MM.1S (cell line): Measurements from ENCODE around the gene DISP3.

Source experiments
- DNase-seq: peaks from one replicate; pipeline ENCODE4 v3.0.0-alpha.2; 2015
- H2AFZ ChIP-seq: fragments of 300-600 bp; sonication (generic); 2 replicates; pipeline ENCODE4 v1.6.0; 2016; ENCODE audit warnings: antibody characterized with exemption, low read length
- H3F3A ChIP-seq: fragments of 300-600 bp; sonication (generic); 2 replicates; pipeline ENCODE4 v1.6.1; 2016; ENCODE audit warnings: mild to moderate bottlenecking, antibody characterized with exemption, low read length, moderate library complexity, mixed read lengths; ENCODE audit not compliant: insufficient read depth
- H3K27ac ChIP-seq: fragments of 300-600 bp; sonication (generic); 2 replicates; pipeline ENCODE4 v1.5.1; 2016; ENCODE audit warnings: mild to moderate bottlenecking, low read length
- H3K27me3 ChIP-seq: fragments of 300-600 bp; sonication (generic); replicated peaks from 2 replicates; pipeline ENCODE4 v1.6.0; 2016; ENCODE audit warnings: low read length; ENCODE audit not compliant: insufficient read depth
- H3K36me3 ChIP-seq: fragments of 300-600 bp; sonication (generic); replicated peaks from 2 replicates; pipeline ENCODE4 v1.6.1; 2016; ENCODE audit warnings: mild to moderate bottlenecking, low read length, mixed read lengths; ENCODE audit not compliant: insufficient read depth
- H3K4me1 ChIP-seq: fragments of 300-600 bp; sonication (generic); 2 replicates; pipeline ENCODE4 v1.6.1; 2016; ENCODE audit warnings: low read length, mixed read lengths
- H3K4me2 ChIP-seq: fragments of 300-600 bp; sonication (generic); 2 replicates; pipeline ENCODE4 v1.6.0; 2016; ENCODE audit warnings: low read depth, low read length
- H3K4me3 ChIP-seq: fragments of 300-600 bp; sonication (generic); 2 replicates; pipeline ENCODE4 v1.5.1; 2016; ENCODE audit warnings: low read length, mixed read lengths
- H3K79me2 ChIP-seq: fragments of 300-600 bp; sonication (generic); 2 replicates; pipeline ENCODE4 v1.6.1; 2016; ENCODE audit warnings: mixed run types, low read length, mixed read lengths
- H3K9ac ChIP-seq: fragments of 300-600 bp; sonication (generic); 2 replicates; pipeline ENCODE4 v1.6.1; 2016; ENCODE audit warnings: low read length, mixed read lengths
- H3K9me2 ChIP-seq: fragments of 300-600 bp; sonication (generic); replicated peaks from 2 replicates; pipeline ENCODE4 v1.6.1; 2016; ENCODE audit warnings: mild to moderate bottlenecking, low read length, mixed read lengths; ENCODE audit not compliant: insufficient read depth
- H3K9me3 ChIP-seq: fragments of 300-600 bp; sonication (generic); replicated peaks from 2 replicates; pipeline ENCODE4 v1.6.1; 2016; ENCODE audit warnings: mild to moderate bottlenecking, low read length, mixed read lengths; ENCODE audit not compliant: insufficient read depth
- H4K20me1 ChIP-seq: fragments of 300-600 bp; sonication (generic); 2 replicates; pipeline ENCODE4 v1.6.1; 2016; ENCODE audit warnings: mild to moderate bottlenecking, low read length, moderate library complexity, mixed read lengths; ENCODE audit not compliant: insufficient read depth
- EZH2 ChIP-seq: fragments of 300-600 bp; sonication (generic); optimal IDR thresholded peaks from 2 replicates; pipeline ENCODE3; 2017; ENCODE audit warnings: low read depth, mild to moderate bottlenecking, antibody characterized with exemption, low read length, mixed read lengths
- EZH2phosphoT487 ChIP-seq: fragments of 300-600 bp; sonication (generic); IDR thresholded peaks from 2 replicates; pipeline ENCODE4 v1.6.1; 2018; ENCODE audit warnings: antibody characterized with exemption, low read length
- TF ChIP-seq, protein P1 (sequence below): fragments of 300-600 bp; sonication (generic); IDR thresholded peaks from 2 replicates; pipeline ENCODE4 v1.5.1; 2016; ENCODE audit warnings: antibody characterized with exemption, low read length, mixed read lengths

The DISP3 gene

GRCh38 chr1:11496551-11497080, 17.7 kb downstream of the DISP3 start:
- no peak overlapping the region for H3K27ac ChIP-seq
- no peak overlapping the region for H3K4me2 ChIP-seq
- no peaks in the 10 kb centered on the region for H3F3A ChIP-seq
- TF ChIP-seq, protein P1, sequence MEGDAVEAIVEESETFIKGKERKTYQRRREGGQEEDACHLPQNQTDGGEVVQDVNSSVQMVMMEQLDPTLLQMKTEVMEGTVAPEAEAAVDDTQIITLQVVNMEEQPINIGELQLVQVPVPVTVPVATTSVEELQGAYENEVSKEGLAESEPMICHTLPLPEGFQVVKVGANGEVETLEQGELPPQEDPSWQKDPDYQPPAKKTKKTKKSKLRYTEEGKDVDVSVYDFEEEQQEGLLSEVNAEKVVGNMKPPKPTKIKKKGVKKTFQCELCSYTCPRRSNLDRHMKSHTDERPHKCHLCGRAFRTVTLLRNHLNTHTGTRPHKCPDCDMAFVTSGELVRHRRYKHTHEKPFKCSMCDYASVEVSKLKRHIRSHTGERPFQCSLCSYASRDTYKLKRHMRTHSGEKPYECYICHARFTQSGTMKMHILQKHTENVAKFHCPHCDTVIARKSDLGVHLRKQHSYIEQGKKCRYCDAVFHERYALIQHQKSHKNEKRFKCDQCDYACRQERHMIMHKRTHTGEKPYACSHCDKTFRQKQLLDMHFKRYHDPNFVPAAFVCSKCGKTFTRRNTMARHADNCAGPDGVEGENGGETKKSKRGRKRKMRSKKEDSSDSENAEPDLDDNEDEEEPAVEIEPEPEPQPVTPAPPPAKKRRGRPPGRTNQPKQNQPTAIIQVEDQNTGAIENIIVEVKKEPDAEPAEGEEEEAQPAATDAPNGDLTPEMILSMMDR: no peak
- no peak for TF ChIP-seq EZH2phosphoT487
- TF ChIP-seq EZH2: no peak
- no peak overlapping the region for H3K9ac ChIP-seq
- no peaks in the 10 kb centered on the region for H3K9me3 ChIP-seq
- no peaks in the 10 kb centered on the region for H3K4me1 ChIP-seq
- no peaks in the 10 kb centered on the region for H4K20me1 ChIP-seq
- H2AFZ ChIP-seq: no peak overlapping the region
- no peak overlapping the region for H3K4me3 ChIP-seq
- H3K9me2 ChIP-seq: no peaks in the 10 kb centered on the region
- no peaks in the 10 kb centered on the region for H3K79me2 ChIP-seq
- no peaks in the 10 kb centered on the region for H3K36me3 ChIP-seq
- DNase-seq: no peak
- peaks cover 68% of the 10 kb centered on the region for H3K27me3 ChIP-seq

GRCh38 chr1:11498956-11499594, 20.1 kb downstream of the DISP3 start:
- no peak overlapping the region for H2AFZ ChIP-seq
- H3K4me3 ChIP-seq: no peak overlapping the region
- TF ChIP-seq, protein P1: no peak
- TF ChIP-seq EZH2 (no peak), EZH2phosphoT487 (no peak)
- no peaks in the 10 kb centered on the region for H3K36me3 ChIP-seq
- H3K9me3 ChIP-seq: no peaks in the 10 kb centered on the region
- H4K20me1 ChIP-seq: no peaks in the 10 kb centered on the region
- no peaks in the 10 kb centered on the region for H3K4me1 ChIP-seq
- H3F3A ChIP-seq: no peaks in the 10 kb centered on the region
- DNase-seq: no peak
- H3K27me3 ChIP-seq: peaks cover 58% of the 10 kb centered on the region
- H3K9ac ChIP-seq: no peak overlapping the region
- no peak overlapping the region for H3K4me2 ChIP-seq
- H3K79me2 ChIP-seq: no peaks in the 10 kb centered on the region
- no peak overlapping the region for H3K27ac ChIP-seq
- no peaks in the 10 kb centered on the region for H3K9me2 ChIP-seq

GRCh38 chr1:11499601-11500331, 20.8 kb downstream of the DISP3 start:
- no peak overlapping the region for H2AFZ ChIP-seq
- no peak overlapping the region for H3K27ac ChIP-seq
- no peaks in the 10 kb centered on the region for H3K9me3 ChIP-seq

More at GRCh38 chr1:11499601-11500331, 20.8 kb downstream of the DISP3 start:
- Histone ChIP-seq H3K4me3 (no peak overlapping the region), H3K36me3 (no peaks in the 10 kb centered on the region), H3K9ac (no peak overlapping the region), H3K4me2 (no peak overlapping the region), H3K27me3 (peaks cover 55% of the 10 kb centered on the region), H3K4me1 (no peaks in the 10 kb centered on the region), H3F3A (no peaks in the 10 kb centered on the region), H3K9me2 (no peaks in the 10 kb centered on the region), H3K79me2 (no peaks in the 10 kb centered on the region), H4K20me1 (no peaks in the 10 kb centered on the region)
- DNase-seq: no peak
- TF ChIP-seq EZH2phosphoT487: no peak
- TF ChIP-seq, protein P1: no peak
- TF ChIP-seq EZH2: no peak
